Measurements from ENCODE around the gene RNF217.

DNA sequence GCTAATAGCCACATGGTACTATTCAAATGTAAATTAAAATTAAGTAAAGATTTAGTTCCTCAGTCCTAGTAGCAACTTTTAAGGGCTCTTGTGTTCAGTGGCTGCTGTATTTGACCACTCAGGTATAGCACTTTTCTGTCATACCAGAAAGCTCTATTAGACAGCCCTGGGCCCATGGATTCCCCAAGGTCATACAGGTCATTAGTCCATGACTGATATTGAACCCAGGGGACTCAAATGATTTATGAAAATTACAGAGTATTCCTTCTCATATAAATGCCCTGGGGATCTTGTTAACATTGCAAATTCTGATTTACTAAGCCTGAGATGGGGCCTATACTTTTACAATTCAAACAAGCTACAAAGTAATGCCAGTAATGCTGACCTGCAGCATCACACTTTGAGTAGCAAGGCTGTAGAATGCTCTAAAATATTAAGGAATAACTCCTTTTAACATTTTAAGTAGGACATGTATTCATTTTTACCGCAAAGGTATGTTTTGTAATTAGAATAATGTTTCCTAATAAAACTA, 29.6 kb downstream of the RNF217 start:
- no peak for TF ChIP-seq POLR2A (IDR thresholded peaks at IDR 0.05)
- TF ChIP-seq, protein P1, sequence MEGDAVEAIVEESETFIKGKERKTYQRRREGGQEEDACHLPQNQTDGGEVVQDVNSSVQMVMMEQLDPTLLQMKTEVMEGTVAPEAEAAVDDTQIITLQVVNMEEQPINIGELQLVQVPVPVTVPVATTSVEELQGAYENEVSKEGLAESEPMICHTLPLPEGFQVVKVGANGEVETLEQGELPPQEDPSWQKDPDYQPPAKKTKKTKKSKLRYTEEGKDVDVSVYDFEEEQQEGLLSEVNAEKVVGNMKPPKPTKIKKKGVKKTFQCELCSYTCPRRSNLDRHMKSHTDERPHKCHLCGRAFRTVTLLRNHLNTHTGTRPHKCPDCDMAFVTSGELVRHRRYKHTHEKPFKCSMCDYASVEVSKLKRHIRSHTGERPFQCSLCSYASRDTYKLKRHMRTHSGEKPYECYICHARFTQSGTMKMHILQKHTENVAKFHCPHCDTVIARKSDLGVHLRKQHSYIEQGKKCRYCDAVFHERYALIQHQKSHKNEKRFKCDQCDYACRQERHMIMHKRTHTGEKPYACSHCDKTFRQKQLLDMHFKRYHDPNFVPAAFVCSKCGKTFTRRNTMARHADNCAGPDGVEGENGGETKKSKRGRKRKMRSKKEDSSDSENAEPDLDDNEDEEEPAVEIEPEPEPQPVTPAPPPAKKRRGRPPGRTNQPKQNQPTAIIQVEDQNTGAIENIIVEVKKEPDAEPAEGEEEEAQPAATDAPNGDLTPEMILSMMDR (IDR thresholded peaks at IDR 0.05 in 8 of 11, conservative IDR thresholded peaks at IDR 0.05 in 3 of 11): no peak
